ENCODE results near the gene KIRREL3. TPM values are rescaled to one million over a fixed set of nuclear protein-coding genes. Genes with fewer than 3 reads are reported as not detected.

The KIRREL3 gene
- polyA plus RNA-seq, 1 of the 3 experiments (the other 2 are of a cell fraction): 3.7 TPM

GRCh38 chr11:126606484-126606883 is 394.1 kb downstream of the KIRREL3 start:
- no peak for DNase-seq
- Histone ChIP-seq H3K4me2 (no peak overlapping the region), H3K4me1 (ENCODE audit: control insufficient read depth in 1 of 2, insufficient read depth in 2 of 2, low read depth in 1 of 2, low read length in 1 of 2) (peaks cover 0 to 30% of the 10 kb centered on the region in 2 experiments; a peak in 2 of 4 replicates), H3K27me3 (ENCODE audit: insufficient read depth) (no peaks in the 10 kb centered on the region), H2AFZ (ENCODE audit: low read depth) (no peak overlapping the region), H3K9me2 (no peaks in the 10 kb centered on the region), H3K9me3 (no peaks in the 10 kb centered on the region), H3K9ac (no peak overlapping the region), H3K27ac (ENCODE audit: low read depth in 2 of 2, low read length in 1 of 2) (no peak overlapping the region), H3F3A (replicated peaks; ENCODE audit: insufficient read depth) (no peaks in the 10 kb centered on the region), H3K36me3 (replicated peaks in 1 of 2; ENCODE audit: control insufficient read depth in 1 of 2, insufficient read depth in 2 of 2, low read length in 1 of 2) (no peaks in the 10 kb centered on the region), H3K4me3 (ENCODE audit: low read depth in 2 of 2, low read length in 1 of 2) (no peak overlapping the region), H4K20me1 (ENCODE audit: insufficient read depth) (no peaks in the 10 kb centered on the region), H3K79me2 (ENCODE audit: insufficient read depth) (no peaks in the 10 kb centered on the region)
- 56% methylated on average over 3 of the region's 4 CpGs for WGBS (ENCODE audit: low lambda C conversion rate)
- ChIA-PET CTCF (interaction anchor here (0.9 to 8.0 kb wide), 33 partner anchors 8 to 467 kb away, joined by 3 to 108 read pairs (median 6); no protein-coding TSS in a partner anchor), POLR2A (no interaction called here)
- TF ChIP-seq, protein P1, sequence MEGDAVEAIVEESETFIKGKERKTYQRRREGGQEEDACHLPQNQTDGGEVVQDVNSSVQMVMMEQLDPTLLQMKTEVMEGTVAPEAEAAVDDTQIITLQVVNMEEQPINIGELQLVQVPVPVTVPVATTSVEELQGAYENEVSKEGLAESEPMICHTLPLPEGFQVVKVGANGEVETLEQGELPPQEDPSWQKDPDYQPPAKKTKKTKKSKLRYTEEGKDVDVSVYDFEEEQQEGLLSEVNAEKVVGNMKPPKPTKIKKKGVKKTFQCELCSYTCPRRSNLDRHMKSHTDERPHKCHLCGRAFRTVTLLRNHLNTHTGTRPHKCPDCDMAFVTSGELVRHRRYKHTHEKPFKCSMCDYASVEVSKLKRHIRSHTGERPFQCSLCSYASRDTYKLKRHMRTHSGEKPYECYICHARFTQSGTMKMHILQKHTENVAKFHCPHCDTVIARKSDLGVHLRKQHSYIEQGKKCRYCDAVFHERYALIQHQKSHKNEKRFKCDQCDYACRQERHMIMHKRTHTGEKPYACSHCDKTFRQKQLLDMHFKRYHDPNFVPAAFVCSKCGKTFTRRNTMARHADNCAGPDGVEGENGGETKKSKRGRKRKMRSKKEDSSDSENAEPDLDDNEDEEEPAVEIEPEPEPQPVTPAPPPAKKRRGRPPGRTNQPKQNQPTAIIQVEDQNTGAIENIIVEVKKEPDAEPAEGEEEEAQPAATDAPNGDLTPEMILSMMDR (IDR thresholded peaks at IDR 0.05): no peak
- TF ChIP-seq RXRA (IDR thresholded peaks at IDR 0.05; ENCODE audit: borderline replicate concordance, low read depth): no peak
- TF ChIP-seq, protein P2, sequence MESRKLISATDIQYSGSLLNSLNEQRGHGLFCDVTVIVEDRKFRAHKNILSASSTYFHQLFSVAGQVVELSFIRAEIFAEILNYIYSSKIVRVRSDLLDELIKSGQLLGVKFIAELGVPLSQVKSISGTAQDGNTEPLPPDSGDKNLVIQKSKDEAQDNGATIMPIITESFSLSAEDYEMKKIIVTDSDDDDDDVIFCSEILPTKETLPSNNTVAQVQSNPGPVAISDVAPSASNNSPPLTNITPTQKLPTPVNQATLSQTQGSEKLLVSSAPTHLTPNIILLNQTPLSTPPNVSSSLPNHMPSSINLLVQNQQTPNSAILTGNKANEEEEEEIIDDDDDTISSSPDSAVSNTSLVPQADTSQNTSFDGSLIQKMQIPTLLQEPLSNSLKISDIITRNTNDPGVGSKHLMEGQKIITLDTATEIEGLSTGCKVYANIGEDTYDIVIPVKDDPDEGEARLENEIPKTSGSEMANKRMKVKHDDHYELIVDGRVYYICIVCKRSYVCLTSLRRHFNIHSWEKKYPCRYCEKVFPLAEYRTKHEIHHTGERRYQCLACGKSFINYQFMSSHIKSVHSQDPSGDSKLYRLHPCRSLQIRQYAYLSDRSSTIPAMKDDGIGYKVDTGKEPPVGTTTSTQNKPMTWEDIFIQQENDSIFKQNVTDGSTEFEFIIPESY (IDR thresholded peaks at IDR 0.05; ENCODE audit: borderline replicate concordance, low read depth): no peak
- TF ChIP-seq, protein P3, sequence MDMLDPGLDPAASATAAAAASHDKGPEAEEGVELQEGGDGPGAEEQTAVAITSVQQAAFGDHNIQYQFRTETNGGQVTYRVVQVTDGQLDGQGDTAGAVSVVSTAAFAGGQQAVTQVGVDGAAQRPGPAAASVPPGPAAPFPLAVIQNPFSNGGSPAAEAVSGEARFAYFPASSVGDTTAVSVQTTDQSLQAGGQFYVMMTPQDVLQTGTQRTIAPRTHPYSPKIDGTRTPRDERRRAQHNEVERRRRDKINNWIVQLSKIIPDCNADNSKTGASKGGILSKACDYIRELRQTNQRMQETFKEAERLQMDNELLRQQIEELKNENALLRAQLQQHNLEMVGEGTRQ (IDR thresholded peaks at IDR 0.05; ENCODE audit: borderline replicate concordance, low read depth, low read length): no peak
- TF ChIP-seq, protein P4, sequence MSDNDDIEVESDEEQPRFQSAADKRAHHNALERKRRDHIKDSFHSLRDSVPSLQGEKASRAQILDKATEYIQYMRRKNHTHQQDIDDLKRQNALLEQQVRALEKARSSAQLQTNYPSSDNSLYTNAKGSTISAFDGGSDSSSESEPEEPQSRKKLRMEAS (IDR thresholded peaks at IDR 0.05; ENCODE audit: low read depth): no peak
- no peak for TF ChIP-seq RCOR1 (IDR thresholded peaks at IDR 0.05; ENCODE audit: low read length)
- no peak for TF ChIP-seq FOXM1 (IDR thresholded peaks at IDR 0.05; ENCODE audit: low read depth)
- no peak for TF ChIP-seq RAD21 (IDR thresholded peaks at IDR 0.05; ENCODE audit: low read length)
- TF ChIP-seq POLR2AphosphoS5 (IDR thresholded peaks at IDR 0.05; ENCODE audit: low read depth, low read length): no peak
- TF ChIP-seq JUND (IDR thresholded peaks at IDR 0.05): no peak
- no peak for TF ChIP-seq FOXJ3 (CRISPR knock-in tag; IDR thresholded peaks at IDR 0.05)
- no peak for TF ChIP-seq GABPA (IDR thresholded peaks at IDR 0.05; ENCODE audit: low read depth)
- TF ChIP-seq MEF2A (IDR thresholded peaks at IDR 0.05; ENCODE audit: borderline replicate concordance, low read depth): no peak
- no peak for TF ChIP-seq MXI1 (IDR thresholded peaks at IDR 0.05; ENCODE audit: low read depth, low read length)
- no peak for TF ChIP-seq SMC3 (IDR thresholded peaks at IDR 0.05; ENCODE audit: low read depth, low read length)
- TF ChIP-seq NRF1 (IDR thresholded peaks at IDR 0.05; ENCODE audit: low read depth, low read length): no peak
- TF ChIP-seq YY1 (IDR thresholded peaks at IDR 0.05; ENCODE audit: low read depth): no peak

All from SK-N-SH (cell line).